CD4-positive, alpha-beta T cell treated with Interleukin-15 for 1 hour (primary cell): Measurements from ENCODE around the gene PHLDB2.
A peak's percentile ranks its signal among the peaks of the same experiment; 100 is the strongest.
"Not testable (repeated sequence)": the region's sequence is repeated elsewhere in the genome, so short reads cannot be mapped to it uniquely, and the experiment has no call there.

Source experiments
- DNase-seq: peaks from one replicate; pipeline ENCODE4 v3.0.0-alpha.2; 2020

PHLDB2 gene

DNA sequence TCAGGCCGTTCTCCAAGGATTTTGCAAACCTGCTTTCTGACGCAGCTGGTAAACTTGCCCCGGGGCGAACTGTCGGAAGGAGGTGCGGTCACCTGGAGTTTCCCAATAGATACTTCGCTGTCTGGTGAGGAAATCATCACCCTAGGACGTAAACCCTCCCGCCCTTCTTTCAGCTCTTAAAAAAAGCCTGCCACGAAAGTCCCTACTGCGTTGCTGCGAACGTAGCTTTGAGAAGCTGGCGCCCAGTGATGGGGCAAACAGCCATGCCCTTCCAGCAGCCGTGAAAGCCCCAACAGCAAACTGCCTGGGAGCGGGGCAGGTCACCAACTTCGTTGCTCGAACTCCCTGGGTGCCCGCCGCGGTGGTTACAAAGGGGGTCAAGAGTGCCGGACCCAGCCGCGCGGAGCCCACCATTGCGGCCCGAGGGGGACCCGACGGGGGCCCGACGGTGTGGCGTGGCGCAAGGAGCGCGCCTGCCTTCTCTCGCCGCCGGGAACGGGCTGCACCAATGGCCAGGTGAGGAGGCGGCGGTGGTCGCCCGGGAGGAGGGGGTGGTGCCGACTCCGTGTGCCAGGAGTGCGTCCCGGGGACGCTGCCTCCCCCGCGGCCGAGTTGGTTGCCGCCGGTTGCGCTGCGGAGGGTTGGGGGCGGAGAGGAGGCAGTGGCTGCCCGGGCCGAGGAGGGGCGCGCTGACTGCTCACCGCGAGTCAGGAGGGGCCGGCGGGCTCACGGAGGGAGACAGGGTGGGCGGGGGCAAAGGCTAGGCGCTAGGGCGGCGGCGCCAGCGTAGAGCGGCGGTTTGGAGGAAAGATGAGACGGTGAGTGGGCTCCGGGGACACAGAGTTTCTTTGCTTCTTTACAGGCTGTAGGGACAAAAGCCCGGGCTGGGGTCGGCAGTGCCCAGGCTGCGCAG lies at the start of gene PHLDB2:
Gene PHLDB2 (plus strand): TSS at position 205 of the 913 bp plus-strand sequence. CDS start 24,813 bp downstream, outside the sequence.
- peak; percentile 66 for DNase-seq

DNA sequence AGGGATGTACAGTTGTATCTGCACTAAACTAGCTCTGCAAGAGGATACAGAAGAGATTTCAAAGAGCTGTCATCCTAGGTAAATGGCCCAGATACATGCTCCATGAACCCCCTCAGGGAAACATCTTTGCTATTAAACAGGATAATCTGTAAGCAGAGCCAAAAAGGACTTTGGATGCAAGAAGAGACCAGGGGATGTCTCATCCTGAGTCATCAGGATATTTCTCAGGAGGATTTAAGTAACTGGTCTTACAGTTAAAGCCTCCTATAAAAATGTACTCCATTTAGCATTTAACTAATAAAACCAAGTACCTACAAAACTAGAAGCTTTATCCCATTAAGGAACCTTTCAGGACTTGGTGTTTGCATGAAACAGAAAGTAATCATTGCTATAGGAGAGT lies 48.2 kb upstream of the PHLDB2 start:
- no peak for DNase-seq

DNA sequence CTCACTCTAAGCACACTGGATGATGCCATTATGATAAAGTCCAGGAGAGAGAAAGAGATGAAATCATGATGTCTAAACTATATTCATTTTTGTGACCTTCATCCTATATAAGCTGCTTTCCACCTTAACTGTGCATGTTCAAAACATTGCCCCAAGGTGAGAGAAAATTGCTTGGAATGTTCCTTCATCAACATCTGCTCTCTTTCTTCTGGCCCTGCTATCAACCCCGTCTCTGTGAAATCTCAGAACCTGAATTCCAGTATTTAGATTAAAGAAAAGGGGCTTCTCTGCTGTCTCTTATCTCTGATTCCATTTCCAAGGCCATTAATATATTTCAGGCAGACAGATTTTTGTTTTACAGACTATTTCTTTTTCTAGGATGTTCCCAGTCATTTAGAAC lies 47.3 kb upstream of the PHLDB2 start:
- no peak for DNase-seq

DNA sequence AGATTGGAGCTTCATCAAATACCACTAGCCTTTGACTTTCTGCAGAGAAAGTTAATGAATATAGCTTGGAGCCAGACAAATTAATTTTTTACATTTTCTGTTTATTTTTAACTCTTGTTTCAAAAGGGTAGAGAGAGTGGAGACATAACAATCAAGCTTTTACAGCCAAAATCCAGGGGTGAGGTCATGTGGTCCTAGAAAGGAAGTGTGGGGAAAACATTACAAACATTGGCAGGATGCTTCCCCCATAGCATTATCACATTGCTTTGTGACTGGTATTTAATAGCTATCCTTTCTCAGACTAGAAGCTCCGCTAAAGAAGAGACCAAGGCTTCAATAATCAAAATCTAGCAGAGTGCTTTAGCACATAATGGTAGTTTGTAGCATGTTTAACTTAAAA lies 46.4 kb upstream of the PHLDB2 start:
- DNase-seq = no peak

DNA sequence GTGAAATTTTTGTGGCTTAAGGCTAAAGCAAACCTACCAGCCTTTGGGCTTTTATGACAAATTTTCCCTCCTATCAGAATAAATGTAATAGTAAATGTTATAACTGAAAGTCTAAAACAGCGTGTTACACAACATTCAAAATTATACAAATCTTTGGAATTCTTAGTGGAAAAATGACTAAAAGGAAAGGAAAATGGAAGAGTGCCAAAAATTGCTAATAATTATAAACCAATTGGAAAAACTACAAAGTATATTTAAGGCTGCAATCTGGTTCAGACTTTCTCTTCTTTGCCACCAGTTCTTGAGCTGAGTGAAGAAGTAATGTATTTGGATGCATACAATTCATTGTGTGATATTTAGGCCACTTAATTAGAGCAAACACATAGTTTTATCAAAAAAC lies 45.6 kb upstream of the PHLDB2 start:
- DNase-seq = no peak

DNA sequence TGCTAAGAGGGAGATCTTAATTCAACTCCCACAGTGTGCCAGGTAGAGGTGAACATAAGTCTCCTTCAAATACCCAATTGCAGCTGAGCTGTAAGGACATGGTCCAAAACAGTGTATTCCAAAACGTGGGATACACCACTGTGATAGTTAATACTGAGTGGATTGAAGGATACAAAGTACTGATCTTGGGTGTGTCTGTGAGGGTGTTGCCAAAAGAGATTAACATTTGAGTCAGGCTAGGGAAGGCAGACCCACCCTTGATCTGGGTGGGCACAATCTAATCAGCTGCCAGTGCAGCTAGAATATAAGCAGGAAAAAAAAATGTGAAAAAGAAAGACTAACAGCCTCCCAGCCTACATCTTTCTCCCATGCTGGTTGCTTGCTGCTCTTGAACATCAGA lies 45.1 kb upstream of the PHLDB2 start:
- DNase-seq = no peak

DNA sequence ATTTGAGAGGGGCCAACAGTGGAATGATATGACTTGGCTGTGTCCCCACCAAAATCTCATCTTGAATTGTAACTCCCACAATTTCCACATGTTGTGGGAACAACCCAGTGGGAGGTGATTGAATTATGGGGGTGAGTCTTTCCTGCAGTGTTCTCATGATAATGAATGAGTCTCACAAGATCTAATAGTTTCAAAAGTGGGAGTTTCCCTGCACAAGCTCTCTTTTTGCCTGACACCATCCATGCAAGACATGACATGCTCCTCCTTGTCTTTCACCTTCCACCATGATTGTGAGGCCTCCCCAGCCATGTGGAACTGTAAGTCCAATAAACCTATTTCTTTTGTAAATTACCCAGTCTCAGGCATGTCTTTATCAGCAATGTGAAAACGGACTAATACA lies 42.3 kb upstream of the PHLDB2 start:
- not testable (repeated sequence) for DNase-seq

DNA sequence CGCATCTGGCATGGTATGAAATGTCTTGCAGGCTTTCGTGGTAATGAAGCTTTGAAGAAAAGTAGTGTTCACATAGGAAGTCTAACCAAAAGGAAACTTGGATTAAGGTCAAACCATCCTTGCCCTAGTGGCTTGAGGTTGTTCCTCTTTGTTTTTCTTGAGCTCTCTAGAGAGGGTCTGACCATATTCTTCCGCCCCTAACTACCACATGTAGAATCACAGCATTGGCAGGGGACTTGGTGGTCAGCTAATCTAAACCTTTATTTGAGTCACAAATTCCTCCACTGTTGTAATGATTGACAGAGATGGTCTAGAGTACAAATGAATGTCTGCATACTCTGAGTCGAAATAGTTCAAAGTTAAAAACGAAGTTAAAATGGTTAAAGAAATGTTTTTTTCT lies 39.1 kb upstream of the PHLDB2 start:
- DNase-seq = no peak

DNA sequence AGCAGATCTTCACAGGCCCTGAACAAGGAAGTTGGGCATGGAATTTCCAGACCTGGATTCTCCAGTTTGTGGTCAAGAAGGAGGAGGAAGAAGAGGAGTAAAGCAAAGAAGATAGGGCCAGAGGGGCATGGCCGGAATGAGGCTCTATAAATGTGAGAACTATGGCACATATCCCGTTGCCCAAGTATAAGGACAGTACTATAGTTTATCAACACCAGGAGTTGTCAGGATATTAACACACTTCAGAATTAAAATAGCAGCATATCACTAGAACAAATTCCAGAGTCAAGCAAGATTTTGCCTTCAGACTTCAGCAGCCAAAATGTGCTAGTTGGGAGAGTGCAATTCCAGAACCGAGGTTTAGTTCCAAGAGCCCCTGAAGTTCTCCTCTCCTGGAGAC lies 38.4 kb upstream of the PHLDB2 start:
- DNase-seq = no peak

DNA sequence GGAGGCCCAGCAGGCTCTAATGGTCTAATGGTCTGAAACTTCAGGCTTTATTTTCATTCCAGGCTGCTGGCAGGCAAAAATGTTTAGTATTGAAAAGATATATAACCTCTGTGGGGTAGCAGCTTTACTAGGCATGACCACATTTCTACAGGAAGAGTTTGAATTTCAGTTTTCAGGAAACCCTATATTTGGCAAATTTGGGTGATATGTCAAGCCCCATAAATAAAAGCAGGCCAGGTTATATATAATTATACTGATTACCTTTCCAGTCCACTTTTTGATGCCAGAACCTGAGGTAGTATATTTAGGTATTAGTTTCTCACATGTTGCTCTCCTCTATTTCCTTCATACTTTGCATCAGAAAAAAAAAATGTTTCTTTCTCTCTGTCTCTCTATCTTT lies 37.2 kb upstream of the PHLDB2 start:
- DNase-seq = no peak

DNA sequence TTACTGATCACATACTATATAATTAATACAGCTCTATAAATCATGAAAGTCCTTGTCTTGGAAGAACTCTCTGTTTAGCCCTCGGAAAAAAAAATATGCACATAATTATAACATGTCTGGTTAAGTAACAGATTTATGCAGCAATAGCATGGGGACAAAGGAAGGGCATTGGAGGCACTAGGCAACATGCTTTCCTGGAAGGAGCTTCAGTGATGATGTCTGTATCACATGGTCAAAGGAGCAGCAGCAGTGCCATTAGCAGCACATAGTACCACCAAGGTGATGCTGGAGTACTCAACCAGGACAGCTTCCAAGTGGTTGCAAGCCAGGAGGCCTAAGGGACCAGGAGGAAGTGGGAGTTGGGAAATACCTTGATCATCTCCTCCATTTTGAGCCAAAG lies 36.3 kb upstream of the PHLDB2 start:
- DNase-seq = no peak

DNA sequence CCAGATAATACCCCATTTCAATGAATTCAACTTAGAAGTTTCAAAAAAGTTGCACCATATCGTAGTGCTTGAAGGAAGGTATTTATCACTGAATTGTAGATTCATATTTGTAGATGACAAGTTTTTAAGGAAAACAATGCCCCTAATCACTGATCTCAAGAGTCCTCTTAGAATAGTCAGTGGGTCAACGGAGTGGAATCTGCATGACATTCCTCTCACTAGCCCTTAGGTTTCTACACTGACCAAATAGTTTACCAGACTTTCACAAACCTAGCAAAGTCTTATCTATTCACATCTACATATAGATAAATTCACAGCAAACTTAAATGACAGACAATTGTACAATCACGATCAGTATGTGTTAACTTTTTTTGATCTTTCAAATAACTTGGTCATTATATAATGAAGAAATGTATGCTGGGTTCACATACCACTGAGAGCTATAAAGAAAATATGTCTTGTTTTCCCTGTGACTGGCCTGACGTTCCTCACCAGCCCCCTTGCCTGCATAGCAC lies 35.7 kb upstream of the PHLDB2 start:
- no peak for DNase-seq

DNA sequence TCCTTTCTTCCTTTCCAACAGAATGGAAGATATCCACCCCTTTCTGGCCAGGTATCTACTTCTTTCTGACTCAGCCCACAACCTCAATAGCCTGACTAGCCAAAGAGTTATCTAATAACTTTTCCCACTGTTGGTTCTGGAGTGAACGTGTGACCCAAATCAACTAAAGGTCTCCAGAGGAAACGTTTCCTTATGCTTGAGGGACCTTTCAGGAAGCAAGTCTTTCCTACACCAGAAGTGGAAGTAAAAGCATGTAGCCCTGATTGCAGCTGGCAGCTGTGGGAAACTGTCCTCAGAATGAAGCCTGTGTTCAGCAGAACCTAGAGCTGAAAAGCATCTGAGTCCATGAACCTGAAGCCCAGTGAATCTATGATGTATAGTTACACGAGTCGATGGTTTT lies 34.7 kb upstream of the PHLDB2 start:
- DNase-seq = no peak

DNA sequence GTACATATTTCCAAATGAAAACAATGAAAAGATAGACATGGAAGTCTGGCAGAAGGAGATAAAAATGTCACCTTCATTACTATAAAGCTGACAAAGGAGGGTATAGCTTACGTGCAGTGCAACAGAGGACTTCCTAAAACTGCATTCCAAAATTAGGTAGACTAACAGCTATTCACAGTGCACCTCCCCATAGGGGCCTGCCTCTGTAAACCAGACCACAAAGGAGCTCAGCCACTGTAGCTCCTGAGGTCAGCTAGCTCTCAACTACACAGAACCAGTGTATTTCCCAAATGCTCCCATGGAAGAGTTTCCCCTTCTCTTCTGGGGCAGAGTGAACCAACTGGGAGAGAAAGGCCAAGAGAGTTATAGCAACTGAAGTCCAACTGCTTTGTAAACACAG lies 31.2 kb upstream of the PHLDB2 start:
- no peak for DNase-seq

DNA sequence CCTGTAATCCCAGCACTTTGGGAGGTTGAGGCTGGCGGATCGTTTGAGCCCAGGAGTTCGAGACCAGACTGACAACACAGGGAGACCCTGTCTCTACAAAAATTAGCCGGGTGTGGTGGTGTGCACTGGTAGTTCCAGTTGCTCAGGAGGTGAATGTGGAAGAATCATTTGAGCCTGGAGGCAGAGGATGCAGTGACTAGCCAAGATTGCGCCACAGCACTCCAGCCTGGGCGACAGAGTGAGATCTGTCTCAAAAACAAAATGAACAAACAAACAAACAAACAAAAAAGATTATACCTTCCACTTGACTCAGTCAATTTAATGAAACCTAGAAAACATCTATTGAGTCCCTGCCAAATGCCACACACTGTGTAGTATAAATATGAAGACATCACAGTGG lies 30.5 kb upstream of the PHLDB2 start:
- no peak for DNase-seq

DNA sequence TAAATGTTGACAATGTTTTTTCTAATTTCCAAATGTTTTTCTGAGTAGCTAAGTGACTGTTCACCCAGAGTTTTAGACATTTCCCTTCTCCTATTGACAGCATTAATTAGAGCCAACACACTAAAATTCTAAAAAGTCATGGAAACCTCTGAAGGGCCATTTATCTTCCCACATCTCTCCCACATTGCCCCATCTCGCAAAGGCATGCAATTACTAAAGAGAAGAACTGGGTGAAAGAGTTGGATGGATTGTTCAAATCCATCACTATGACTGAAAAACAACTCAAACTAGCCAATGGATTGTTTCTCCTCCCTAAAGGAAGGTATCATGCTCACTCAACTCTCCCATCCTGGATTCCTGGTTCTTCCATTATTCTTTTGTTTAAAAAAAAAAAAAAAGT lies 30.0 kb upstream of the PHLDB2 start:
- no peak for DNase-seq

DNA sequence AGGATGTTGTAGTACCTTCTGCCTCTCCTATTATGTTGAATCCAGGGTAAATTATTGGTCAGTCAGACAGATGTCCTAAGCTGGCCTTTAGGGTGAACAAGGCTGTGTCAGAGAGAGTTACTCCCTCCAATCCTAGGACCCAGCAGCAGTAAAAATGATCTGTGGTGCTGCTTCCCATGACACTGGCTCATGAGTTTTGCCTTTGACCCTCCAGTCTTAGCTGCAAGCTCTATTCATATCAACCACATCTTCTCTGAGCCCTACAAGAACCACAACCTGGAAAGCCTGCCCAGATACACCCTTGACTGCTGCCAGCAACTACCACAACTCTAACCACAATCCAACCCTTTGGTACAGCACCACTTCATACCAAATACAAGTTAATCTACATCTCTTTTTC lies 27.2 kb upstream of the PHLDB2 start:
- DNase-seq = no peak

DNA sequence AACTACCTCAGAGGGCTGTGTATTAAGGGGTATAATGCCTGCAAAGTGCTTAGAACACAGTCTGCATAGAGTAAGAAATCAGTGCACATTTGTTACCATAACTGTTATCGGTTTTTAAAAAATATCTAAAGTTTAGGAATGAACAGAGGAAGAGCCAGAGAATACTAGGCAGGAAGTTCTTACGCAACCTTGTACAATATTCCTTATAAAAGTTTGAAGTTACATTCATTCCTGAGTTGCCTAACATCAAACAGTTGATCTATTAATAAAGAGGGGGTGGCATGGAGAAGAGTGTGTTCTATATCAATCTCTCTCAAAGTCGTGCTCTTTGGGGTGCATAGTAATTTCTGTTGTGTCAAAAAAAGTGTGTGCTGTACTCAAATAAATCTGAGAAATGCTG lies 22.0 kb upstream of the PHLDB2 start:
- no peak for DNase-seq

DNA sequence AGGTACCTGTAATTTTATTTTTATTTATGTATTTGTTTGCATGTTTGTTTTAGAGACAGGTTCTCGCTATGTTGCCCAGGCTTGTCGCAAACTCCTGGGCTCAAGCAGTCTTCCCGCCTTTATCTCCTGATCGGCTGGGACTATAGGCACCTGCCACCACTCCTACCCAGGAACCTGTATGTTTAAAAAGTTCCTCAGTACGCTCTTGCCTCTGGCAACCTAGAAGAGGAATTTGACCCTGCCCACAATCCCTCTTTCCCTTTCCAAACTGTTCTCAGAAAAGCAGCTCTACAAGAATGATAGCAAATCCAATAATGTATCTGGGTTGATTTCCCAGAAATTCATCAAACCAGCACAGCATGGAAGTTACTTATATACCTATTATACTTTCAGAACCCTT lies 20.9 kb upstream of the PHLDB2 start:
- DNase-seq = no peak

DNA sequence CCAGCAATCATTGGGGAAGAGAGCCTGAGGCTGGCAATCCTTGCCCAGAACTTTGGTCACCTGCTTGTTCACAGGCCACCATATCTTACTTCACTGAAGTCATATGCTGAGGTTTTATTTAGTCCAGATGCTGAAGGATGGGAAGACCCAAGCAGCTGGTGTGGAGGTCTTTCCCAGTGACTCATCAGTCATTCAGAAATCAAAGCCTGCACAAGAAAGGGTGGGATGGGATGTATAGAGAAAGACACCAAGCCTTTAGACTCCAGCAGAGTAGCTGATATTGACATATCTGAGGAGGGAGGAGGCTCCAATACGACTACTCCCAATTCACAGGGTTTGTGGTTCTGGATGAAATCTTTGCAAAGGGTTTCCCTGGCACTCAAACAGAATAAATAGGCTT lies 13.0 kb upstream of the PHLDB2 start:
- no peak for DNase-seq

DNA sequence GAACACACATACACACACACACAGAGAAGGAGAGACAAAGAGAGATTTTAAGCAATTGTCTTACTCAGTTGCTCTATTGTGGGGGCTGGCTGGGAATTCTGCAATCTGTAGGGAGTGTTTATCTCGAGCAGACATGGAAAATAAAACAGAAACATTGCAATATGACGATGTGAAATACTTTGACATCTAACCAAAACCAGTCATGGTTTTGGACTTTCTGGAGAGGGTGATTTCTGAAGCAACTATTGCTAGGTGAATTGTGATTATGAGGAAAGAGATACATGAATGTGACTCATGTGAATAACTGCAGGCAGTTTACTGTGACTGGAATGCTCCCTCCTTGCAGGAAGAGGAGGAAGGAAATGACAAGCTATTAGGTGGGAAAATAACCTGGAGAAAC lies 12.3 kb upstream of the PHLDB2 start:
- no peak for DNase-seq

DNA sequence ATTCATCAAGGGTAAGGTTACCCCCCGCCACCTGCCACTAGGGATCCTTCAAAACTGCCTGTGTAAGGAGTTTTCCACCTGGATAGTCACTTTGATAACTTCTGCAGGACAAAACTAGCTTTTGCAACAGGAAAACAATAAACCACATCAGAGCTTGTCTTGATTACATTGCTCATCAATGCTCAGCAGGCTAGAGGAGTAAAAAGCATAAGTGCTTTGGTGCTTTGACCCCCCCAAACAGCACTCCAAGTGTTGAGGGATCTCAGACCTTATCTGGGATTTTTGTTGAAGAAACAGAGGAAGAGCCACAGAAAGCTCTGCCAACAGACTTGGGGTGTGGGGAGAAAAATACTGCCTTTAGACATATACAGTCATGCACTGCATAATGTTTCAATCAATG lies 10.8 kb upstream of the PHLDB2 start:
- no peak for DNase-seq

DNA sequence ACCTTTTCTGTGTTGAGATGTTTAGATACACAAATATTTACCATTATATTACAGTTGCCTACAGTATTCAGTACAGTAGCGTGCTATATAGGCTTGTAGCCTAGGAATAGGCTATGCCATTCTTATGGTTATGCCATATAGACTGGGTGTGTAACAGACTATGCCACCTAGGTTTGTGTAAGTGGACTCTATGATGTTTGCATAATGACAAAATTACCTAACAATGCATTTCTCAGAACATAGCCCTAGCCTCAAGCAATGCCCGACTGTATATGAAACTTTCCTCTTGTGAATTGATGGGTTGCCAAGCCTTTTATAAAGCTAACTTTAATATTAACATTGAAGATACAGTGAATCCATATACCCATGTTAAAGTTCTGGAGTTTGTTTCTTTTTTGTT lies 10.3 kb upstream of the PHLDB2 start:
- DNase-seq = no peak

DNA sequence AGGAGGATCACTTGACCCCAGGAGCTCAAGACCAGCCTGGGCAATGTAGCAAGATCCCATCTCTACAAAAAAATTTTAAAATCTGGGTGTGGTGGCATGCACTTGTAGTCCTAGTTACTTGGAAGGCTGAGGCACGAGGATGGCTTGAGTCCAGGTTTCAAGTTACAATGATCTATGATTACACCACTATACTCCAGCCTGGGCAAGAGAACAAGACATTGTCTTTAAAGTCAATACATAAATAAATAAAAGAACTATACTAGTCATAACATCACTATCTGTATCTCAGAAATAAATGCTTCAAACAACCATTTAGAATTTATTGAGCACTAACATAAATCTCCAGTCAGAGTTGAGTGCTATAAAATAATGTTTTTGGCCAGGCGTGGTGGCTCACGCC lies 8.5 kb upstream of the PHLDB2 start:
- DNase-seq = no peak

DNA sequence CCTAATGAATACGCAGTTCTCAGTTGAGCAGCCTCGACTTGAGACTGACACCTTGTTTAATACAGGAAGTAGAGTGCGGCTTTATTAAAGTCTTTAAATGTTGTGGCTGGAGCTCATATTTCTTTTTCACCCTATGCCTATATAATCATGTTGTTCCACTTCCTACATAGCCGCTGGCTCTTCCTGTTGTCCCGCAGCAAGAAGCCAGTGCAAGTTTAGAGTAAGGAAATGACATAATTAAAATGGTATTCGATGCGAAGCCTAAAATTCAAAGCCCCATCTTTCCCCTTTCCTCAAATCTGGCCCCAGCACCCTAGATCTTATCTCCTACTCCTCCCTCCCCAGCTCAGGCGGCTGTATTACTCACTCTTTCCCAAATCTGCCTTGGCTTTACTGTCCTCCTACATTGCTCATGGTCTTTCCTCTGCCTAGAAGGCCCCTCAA lies 7.5 kb upstream of the PHLDB2 start:
- DNase-seq = no peak
